ENCODE measurements around the gene CSMD2.

CSMD2 gene

GRCh38 chr1:34155860-34156259 is 9.2 kb downstream of the CSMD2 start:
- TF ChIP-seq CTCF (IDR thresholded peaks at IDR 0.05; ENCODE audit: low read depth, low read length): no peak
- H3K4me3 ChIP-seq (ENCODE audit: low read depth, low read length): no peak overlapping the region

- no peak for TF ChIP-seq CTCF (IDR thresholded peaks at IDR 0.05; ENCODE audit: low read depth, low read length)
- no peak overlapping the region for H3K4me3 ChIP-seq (ENCODE audit: low read depth, low read length)
These were observed 11.8 kb downstream of the CSMD2 start for GRCh38 chr1:34153246-34153645.

- no peak for TF ChIP-seq CTCF (IDR thresholded peaks at IDR 0.05; ENCODE audit: low read depth, low read length)
- no peak overlapping the region for H3K4me3 ChIP-seq (ENCODE audit: low read depth, low read length)
These were observed 15.5 kb downstream of the CSMD2 start for GRCh38 chr1:34149501-34149900.

GRCh38 chr1:34147301-34147700 is 17.7 kb downstream of the CSMD2 start:
- no peak for TF ChIP-seq CTCF (IDR thresholded peaks at IDR 0.05; ENCODE audit: low read depth, low read length)
- no peak overlapping the region for H3K4me3 ChIP-seq (ENCODE audit: low read depth, low read length)

- no peak for TF ChIP-seq CTCF (IDR thresholded peaks at IDR 0.05; ENCODE audit: low read depth, low read length)
These were observed 20.3 kb downstream of the CSMD2 start for GRCh38 chr1:34144766-34145165.

GRCh38 chr1:34143975-34144374 is 21.1 kb downstream of the CSMD2 start:
- no peak overlapping the region for H3K4me3 ChIP-seq (ENCODE audit: low read depth, low read length)
- no peak for TF ChIP-seq CTCF (IDR thresholded peaks at IDR 0.05; ENCODE audit: low read depth, low read length)

More at GRCh38 chr1:34144766-34145165, 20.3 kb downstream of the CSMD2 start:
- no peak overlapping the region for H3K4me3 ChIP-seq (ENCODE audit: low read depth, low read length)

GRCh38 chr1:34140011-34140676 is 24.9 kb downstream of the CSMD2 start:
- H3K4me3 ChIP-seq (ENCODE audit: low read depth, low read length): no peak overlapping the region
- no peak for TF ChIP-seq CTCF (IDR thresholded peaks at IDR 0.05; ENCODE audit: low read depth, low read length)

Data from WI38 (cell line).